ENCODE data around the gene FMN1.

The FMN1 gene

DNA sequence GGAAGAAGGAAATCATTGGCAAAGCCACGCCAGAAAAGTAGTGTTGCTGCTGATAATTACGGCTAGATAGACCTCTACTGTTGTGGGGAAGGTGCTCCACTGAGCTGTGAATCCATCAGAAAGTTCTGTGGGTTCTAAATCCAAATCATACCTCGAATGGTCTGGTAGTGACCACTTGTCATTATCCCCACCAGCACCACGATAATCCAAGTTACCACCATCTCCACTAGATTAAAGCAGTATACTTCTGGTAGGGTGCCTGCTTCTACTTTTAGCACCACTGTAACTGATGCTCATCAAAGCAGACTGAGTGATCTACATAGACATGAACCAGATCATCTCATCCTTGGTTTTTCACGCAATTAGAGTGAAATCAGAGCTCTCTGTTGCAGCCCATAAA is 185.5 kb downstream of the FMN1 start:
- Histone ChIP-seq H3K4me3 (ENCODE audit: low read depth in 1 of 2, low read length in 1 of 2) (no peak overlapping the region), H3K9me3 (no peaks in the 10 kb centered on the region), H3K27ac (no peak overlapping the region), H3K36me3 (no peaks in the 10 kb centered on the region), H3K4me1 (ENCODE audit: control insufficient read depth in 1 of 2, insufficient read depth in 1 of 2, low read depth in 1 of 2, low read length in 1 of 2) (no peaks in the 10 kb centered on the region), H3K27me3 (peaks cover 50% of the 10 kb centered on the region)
- TF ChIP-seq, protein P1, sequence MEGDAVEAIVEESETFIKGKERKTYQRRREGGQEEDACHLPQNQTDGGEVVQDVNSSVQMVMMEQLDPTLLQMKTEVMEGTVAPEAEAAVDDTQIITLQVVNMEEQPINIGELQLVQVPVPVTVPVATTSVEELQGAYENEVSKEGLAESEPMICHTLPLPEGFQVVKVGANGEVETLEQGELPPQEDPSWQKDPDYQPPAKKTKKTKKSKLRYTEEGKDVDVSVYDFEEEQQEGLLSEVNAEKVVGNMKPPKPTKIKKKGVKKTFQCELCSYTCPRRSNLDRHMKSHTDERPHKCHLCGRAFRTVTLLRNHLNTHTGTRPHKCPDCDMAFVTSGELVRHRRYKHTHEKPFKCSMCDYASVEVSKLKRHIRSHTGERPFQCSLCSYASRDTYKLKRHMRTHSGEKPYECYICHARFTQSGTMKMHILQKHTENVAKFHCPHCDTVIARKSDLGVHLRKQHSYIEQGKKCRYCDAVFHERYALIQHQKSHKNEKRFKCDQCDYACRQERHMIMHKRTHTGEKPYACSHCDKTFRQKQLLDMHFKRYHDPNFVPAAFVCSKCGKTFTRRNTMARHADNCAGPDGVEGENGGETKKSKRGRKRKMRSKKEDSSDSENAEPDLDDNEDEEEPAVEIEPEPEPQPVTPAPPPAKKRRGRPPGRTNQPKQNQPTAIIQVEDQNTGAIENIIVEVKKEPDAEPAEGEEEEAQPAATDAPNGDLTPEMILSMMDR (IDR thresholded peaks at IDR 0.05), result no peak

DNA sequence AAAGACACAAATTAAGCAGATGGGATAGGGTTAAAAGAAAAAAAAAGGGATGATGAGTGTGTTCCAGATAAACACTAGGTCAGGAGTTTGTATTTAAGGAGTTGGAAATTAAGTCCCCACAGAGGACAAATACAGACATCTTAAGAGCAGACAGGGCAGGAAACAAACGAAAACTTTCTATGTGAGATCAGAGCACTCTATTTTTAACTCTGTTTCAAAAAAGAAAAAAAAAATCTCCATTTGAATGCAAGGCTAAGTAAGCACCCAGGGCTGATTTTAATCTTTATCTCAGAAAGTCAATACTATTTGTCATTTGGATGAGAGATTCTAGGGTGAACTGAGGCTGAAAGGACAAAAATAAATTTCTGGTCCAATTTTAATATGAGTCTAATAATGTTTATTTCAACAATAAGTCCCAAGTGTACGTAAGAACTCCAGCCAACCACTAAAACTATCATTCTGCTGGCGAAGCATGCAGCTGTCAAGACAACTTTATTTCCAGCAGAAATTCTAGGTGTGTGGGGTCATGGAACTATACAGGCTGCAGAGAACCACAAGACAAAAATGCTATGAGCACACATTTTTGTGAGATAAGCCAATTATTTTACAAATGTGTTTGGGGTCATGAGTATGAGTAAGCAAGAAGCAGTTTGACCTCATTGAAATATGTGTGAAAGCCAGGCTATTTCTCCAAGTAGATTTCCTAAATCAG is 186.1 kb downstream of the FMN1 start:
- H3K4me1 ChIP-seq (ENCODE audit: control insufficient read depth in 1 of 2, insufficient read depth in 1 of 2, low read depth in 1 of 2, low read length in 1 of 2), result no peaks in the 10 kb centered on the region
- H3K27ac ChIP-seq, result no peak overlapping the region
- H3K4me3 ChIP-seq (ENCODE audit: low read depth in 1 of 2, low read length in 1 of 2), result no peak overlapping the region
- no peaks in the 10 kb centered on the region for H3K36me3 ChIP-seq
- H3K27me3 ChIP-seq, result peaks cover 50% of the 10 kb centered on the region
- H3K9me3 ChIP-seq, result no peaks in the 10 kb centered on the region
- TF ChIP-seq, protein P1 (IDR thresholded peaks at IDR 0.05), result no peak

DNA sequence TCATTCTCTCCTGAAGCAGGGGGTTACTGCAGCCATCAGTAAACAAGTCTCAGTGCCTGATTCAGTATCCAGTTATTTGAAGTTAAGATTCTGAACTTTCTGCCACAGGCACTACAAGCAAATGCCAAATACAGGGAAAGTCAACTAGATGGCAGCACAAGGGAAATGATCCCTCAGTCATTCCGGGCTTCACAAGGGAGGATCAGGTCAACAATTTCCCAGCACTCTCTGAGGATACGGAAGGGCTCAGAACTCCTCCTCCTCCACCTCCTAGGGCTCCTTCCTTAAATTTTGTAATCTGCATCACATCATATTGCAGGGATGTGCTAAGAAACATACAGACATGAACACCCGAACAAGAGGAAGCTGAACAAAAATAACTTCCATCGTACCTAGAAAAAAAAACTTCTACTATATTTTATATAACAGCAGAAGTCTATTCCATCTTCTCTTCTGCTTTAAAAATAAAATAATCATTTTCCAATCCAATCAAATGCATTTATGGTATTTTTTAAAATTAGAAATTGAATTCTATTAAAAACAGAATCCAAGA is 187.1 kb downstream of the FMN1 start:
- H3K27me3 ChIP-seq, result peaks cover 50% of the 10 kb centered on the region
- H3K4me1 ChIP-seq (ENCODE audit: control insufficient read depth in 1 of 2, insufficient read depth in 1 of 2, low read depth in 1 of 2, low read length in 1 of 2), result no peaks in the 10 kb centered on the region
- no peaks in the 10 kb centered on the region for H3K36me3 ChIP-seq
- H3K4me3 ChIP-seq (ENCODE audit: low read depth in 1 of 2, low read length in 1 of 2), result no peak overlapping the region
- H3K9me3 ChIP-seq, result no peaks in the 10 kb centered on the region
- H3K27ac ChIP-seq, result no peak overlapping the region
- TF ChIP-seq, protein P1 (IDR thresholded peaks at IDR 0.05), result no peak

DNA sequence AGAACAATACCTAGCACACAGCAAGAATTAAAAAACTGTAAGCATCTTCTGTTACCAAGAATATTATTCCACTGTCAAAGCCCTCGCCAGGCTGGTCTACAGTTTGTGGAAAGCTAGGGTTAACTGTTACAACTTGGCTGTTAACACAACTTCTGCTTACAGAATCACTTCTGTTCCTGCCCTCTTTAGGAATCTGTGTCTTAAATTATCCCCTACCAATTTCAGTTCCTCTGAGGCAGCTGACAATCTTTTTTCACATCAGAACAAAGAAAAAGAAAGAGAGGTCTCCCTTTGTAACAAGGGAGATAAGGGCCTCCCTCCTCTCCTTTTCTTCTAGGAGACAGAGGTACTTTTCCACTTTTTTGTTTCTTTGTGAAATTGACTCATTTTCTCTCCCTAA is 188.9 kb downstream of the FMN1 start:
- H3K4me1 ChIP-seq (ENCODE audit: control insufficient read depth in 1 of 2, insufficient read depth in 1 of 2, low read depth in 1 of 2, low read length in 1 of 2), result no peaks in the 10 kb centered on the region
- TF ChIP-seq, protein P1 (IDR thresholded peaks at IDR 0.05), result no peak

DNA sequence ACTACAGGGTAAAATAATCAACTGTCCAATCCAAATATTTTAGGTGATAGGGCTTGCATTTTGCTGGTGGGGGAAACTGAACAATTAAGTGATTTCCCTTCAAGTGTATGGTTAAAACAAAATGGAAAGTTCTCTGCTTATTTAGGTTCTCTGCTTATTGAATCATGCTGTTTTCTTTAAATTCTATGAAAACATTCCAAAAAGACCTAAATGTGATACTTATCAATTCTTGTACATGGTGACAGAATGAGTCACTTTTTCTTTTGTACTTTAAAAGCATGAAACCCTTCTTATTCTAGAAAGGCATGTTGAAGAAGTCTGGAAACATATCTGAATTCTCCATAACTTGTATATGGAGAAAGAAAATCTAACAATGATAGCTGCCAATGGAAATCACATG is 192.6 kb downstream of the FMN1 start:
- H3K36me3 ChIP-seq, result no peaks in the 10 kb centered on the region

More for the DNA sequence above, 188.9 kb downstream of the FMN1 start:
- H3K4me3 ChIP-seq (ENCODE audit: low read depth in 1 of 2, low read length in 1 of 2), result no peak overlapping the region
- H3K36me3 ChIP-seq, result no peaks in the 10 kb centered on the region
- H3K9me3 ChIP-seq, result no peaks in the 10 kb centered on the region
- H3K27me3 ChIP-seq, result peaks cover 50% of the 10 kb centered on the region
- no peak overlapping the region for H3K27ac ChIP-seq

More for the DNA sequence above, 192.6 kb downstream of the FMN1 start:
- Histone ChIP-seq H3K27ac (no peak overlapping the region), H3K27me3 (peaks cover 13% of the 10 kb centered on the region), H3K4me3 (ENCODE audit: low read depth in 1 of 2, low read length in 1 of 2) (no peak overlapping the region), H3K9me3 (no peaks in the 10 kb centered on the region), H3K4me1 (ENCODE audit: control insufficient read depth in 1 of 2, insufficient read depth in 1 of 2, low read depth in 1 of 2, low read length in 1 of 2) (no peaks in the 10 kb centered on the region)
- TF ChIP-seq, protein P1 (IDR thresholded peaks at IDR 0.05), result no peak
